H1 (cell line): ENCODE results near the gene OR13A1. TPM values are rescaled to one million over a fixed set of nuclear protein-coding genes. Genes with fewer than 3 reads are reported as not detected.

Source experiments
- CTCF ChIA-PET: fragments of 300-600 bp; sonication (Branson Sonifier 250); formaldehyde crosslinking; loops from one replicate; lab custom pipeline; 2021; ENCODE audit not compliant: partially characterized antibody; lab: Charles Lee
- POLR2A ChIA-PET: fragments of 300-600 bp; sonication (Branson Sonifier 250); formaldehyde crosslinking; loops from one replicate; lab custom pipeline; 2021; ENCODE audit warnings: inconsistent platforms; ENCODE audit not compliant: partially characterized antibody; lab: Charles Lee
- DNase-seq, 2 experiments: peaks; one replicate each; pipeline versions ENCODE4 v3.0.0 to v3.0.0-alpha.2; 2010 to 2022; ENCODE audit warnings: low spot score in 2 of 2, low read depth in 1 of 2, mixed read lengths in 1 of 2
- FAIRE-seq: peaks from 2 replicates; lab custom pipeline; 2011; peaks lifted over from hg19 to GRCh38; lab: Jason Lieb, UNC
- H2AFZ ChIP-seq: 2 replicates; pipeline ENCODE4 v1.8.1; 2012; ENCODE audit warnings: low read length, inconsistent platforms
- H2AK5ac ChIP-seq: 2 replicates; pipeline ENCODE4 v1.6.1; 2013; ENCODE audit warnings: low read depth, low read length
- H2BK120ac ChIP-seq: replicated peaks from 2 replicates; pipeline ENCODE3; 2013; ENCODE audit warnings: low read depth, low read length, inconsistent platforms
- H2BK12ac ChIP-seq: 2 replicates; pipeline ENCODE4 v1.6.1; 2013; ENCODE audit warnings: low read depth, low read length
- H2BK15ac ChIP-seq: 2 replicates; pipeline ENCODE4 v1.6.1; 2013; ENCODE audit warnings: low read length
- H2BK20ac ChIP-seq: 2 replicates; pipeline ENCODE4 v1.6.1; 2013; ENCODE audit warnings: low read length
- H2BK5ac ChIP-seq: 2 replicates; pipeline ENCODE4 v1.6.1; 2013; ENCODE audit warnings: low read depth, low read length
- H3K14ac ChIP-seq: 2 replicates; pipeline ENCODE4 v1.6.1; 2013; ENCODE audit warnings: inconsistent platforms; ENCODE audit not compliant: insufficient read length
- H3K18ac ChIP-seq: 2 replicates; pipeline ENCODE4 v1.6.1; 2013; ENCODE audit warnings: low read length; ENCODE audit errors: extremely low read depth
- H3K23ac ChIP-seq: 2 replicates; pipeline ENCODE4 v1.6.1; 2013; ENCODE audit warnings: inconsistent platforms; ENCODE audit not compliant: insufficient read length
- H3K23me2 ChIP-seq: 2 replicates; pipeline ENCODE4 v1.6.1; 2013; ENCODE audit warnings: low read depth, low read length
- H3K27ac ChIP-seq: 2 replicates; pipeline ENCODE4 v1.6.1; 2011; ENCODE audit warnings: low read depth, low read length, inconsistent platforms
- H3K27me3 ChIP-seq, 4 experiments: replicated peaks in 1 of 4; 1 replicate in 1 of 4; 2 replicates in 3 of 4; pipeline versions ENCODE4 v1.6.1 to v1.8.1; 2011 to 2013; ENCODE audit warnings: low read length in 3 of 4, mild to moderate bottlenecking in 3 of 4, inconsistent platforms in 2 of 4, mixed read lengths in 2 of 4, moderate library complexity in 1 of 4; ENCODE audit not compliant: control insufficient read depth in 3 of 4, insufficient read depth in 3 of 4; ENCODE audit errors: extremely low read depth in 1 of 4
- H3K36me3 ChIP-seq, 4 experiments: 2 replicates each; pipeline versions ENCODE4 v1.6.1 to v1.8.1; 2011 to 2013; ENCODE audit warnings: mild to moderate bottlenecking in 4 of 4, low read length in 3 of 4, moderate library complexity in 2 of 4, control low read depth in 1 of 4, inconsistent platforms in 1 of 4; ENCODE audit not compliant: insufficient read depth in 4 of 4, control insufficient read depth in 2 of 4
- H3K4ac ChIP-seq: replicated peaks from 2 replicates; pipeline ENCODE3; 2013; ENCODE audit warnings: low read length, low read depth, mixed read lengths, inconsistent platforms; ENCODE audit not compliant: insufficient read length
- H3K4me1 ChIP-seq, 4 experiments: replicated peaks in 1 of 4; 1 replicate in 1 of 4; 2 replicates in 3 of 4; pipeline versions ENCODE4 v1.6.1 to v1.8.1; 2011 to 2013; ENCODE audit warnings: low read length in 3 of 4, inconsistent platforms in 2 of 4, mixed read lengths in 1 of 4; ENCODE audit not compliant: insufficient read depth in 4 of 4, control insufficient read depth in 3 of 4
- H3K4me2 ChIP-seq, 2 experiments: 2 replicates each; pipeline versions ENCODE4 v1.6.1 to v1.8.1; 2011 to 2013; ENCODE audit warnings: low read depth in 2 of 2, low read length in 2 of 2, control low read depth in 1 of 2, inconsistent platforms in 1 of 2, mild to moderate bottlenecking in 1 of 2; ENCODE audit not compliant: insufficient read depth in 1 of 2
- H3K4me3 ChIP-seq, 4 experiments: fragments of 200-600, 300-600 bp in 1 of 4; sonication (generic), shearing (Covaris generic), sonication (Bioruptor Twin) in 1 of 4; 2 replicates each; pipeline versions ENCODE4 v1.5.1 to v1.8.1; 2011 to 2016; ENCODE audit warnings: low read length in 4 of 4, low read depth in 3 of 4, control low read depth in 2 of 4, inconsistent platforms in 2 of 4, mild to moderate bottlenecking in 2 of 4, mixed read lengths in 1 of 4, moderate library complexity in 1 of 4; ENCODE audit not compliant: insufficient read depth in 2 of 4; ENCODE audit errors: extremely low read depth in 1 of 4
- H3K56ac ChIP-seq: replicated peaks from 2 replicates; pipeline ENCODE3; 2013; ENCODE audit warnings: low read depth, mild to moderate bottlenecking, mixed read lengths, low read length, inconsistent platforms; ENCODE audit not compliant: insufficient read length
- H3K79me1 ChIP-seq: 2 replicates; pipeline ENCODE4 v1.6.1; 2013; ENCODE audit warnings: low read depth, low read length, control low read depth
- H3K79me2 ChIP-seq, 2 experiments: 2 replicates each; pipeline versions ENCODE4 v1.6.1 to v1.8.1; 2012 to 2013; ENCODE audit warnings: low read length in 2 of 2, mild to moderate bottlenecking in 2 of 2, inconsistent platforms in 1 of 2; ENCODE audit not compliant: insufficient read depth in 2 of 2, control insufficient read depth in 1 of 2
- H3K9ac ChIP-seq, 4 experiments: replicated peaks in 1 of 4; 1 replicate in 1 of 4; 2 replicates in 3 of 4; pipeline versions ENCODE4 v1.6.1 to v1.8.1; 2011 to 2013; ENCODE audit warnings: low read depth in 3 of 4, low read length in 3 of 4, control low read depth in 2 of 4, mild to moderate bottlenecking in 2 of 4, moderate library complexity in 2 of 4, inconsistent platforms in 1 of 4; ENCODE audit errors: extremely low read depth in 1 of 4
- H3K9me3 ChIP-seq, 2 experiments: 2 replicates each; pipeline versions ENCODE4 v1.6.1 to v1.8.1; 2012 to 2013; ENCODE audit warnings: mild to moderate bottlenecking in 2 of 2, moderate library complexity in 2 of 2, control low read depth in 1 of 2, inconsistent platforms in 1 of 2, low read depth in 1 of 2, low read length in 1 of 2, mixed read lengths in 1 of 2; ENCODE audit not compliant: insufficient read depth in 2 of 2
- H4K20me1 ChIP-seq, 2 experiments: replicated peaks in 1 of 2; 2 replicates each; pipeline versions ENCODE3 to v1.8.1; 2011 to 2013; ENCODE audit warnings: inconsistent platforms in 2 of 2, low read length in 2 of 2, mild to moderate bottlenecking in 1 of 2; ENCODE audit not compliant: insufficient read depth in 2 of 2, control insufficient read depth in 1 of 2
- H4K5ac ChIP-seq: 2 replicates; pipeline ENCODE4 v1.6.1; 2013; ENCODE audit warnings: low read length, low read depth, mixed read lengths, inconsistent platforms; ENCODE audit not compliant: insufficient read length
- H4K8ac ChIP-seq: 2 replicates; pipeline ENCODE4 v1.8.0; 2013; ENCODE audit warnings: mild to moderate bottlenecking, moderate library complexity, low read length, inconsistent platforms; ENCODE audit not compliant: insufficient read depth; ENCODE audit errors: extremely low read depth
- H4K91ac ChIP-seq: replicated peaks from 2 replicates; pipeline ENCODE3; 2013; ENCODE audit warnings: low read length, mixed read lengths, inconsistent platforms; ENCODE audit not compliant: insufficient read length
- MAFK ChIP-seq: IDR thresholded peaks from 2 replicates; pipeline ENCODE4 v1.6.1; 2012; ENCODE audit warnings: low read depth, mild to moderate bottlenecking, improper control_type of control experiment, low read length
- WGBS, 2 experiments: shearing (Covaris generic) in 1 of 2; methylation state at CpG; one replicate each; pipeline versions ENCODE4 v1.1.6 to v1.1.7; 2013 to 2015; ENCODE audit warnings: low lambda C conversion rate in 2 of 2, mixed read lengths in 2 of 2, inconsistent platforms in 1 of 2, low coverage in 1 of 2, missing lambda C conversion rate in 1 of 2; ENCODE audit not compliant: insufficient replicate concordance in 2 of 2, insufficient coverage in 1 of 2, insufficient read length in 1 of 2; ENCODE audit errors: extremely low coverage in 1 of 2, missing lambda C conversion rate in 1 of 2; 5-methylcytosine and 5-hydroxymethylcytosine counted together
- polyA plus RNA-seq, 7 experiments: library from polyadenylated mRNA; depleted of rRNA in 3 of 7; stranded (reverse) in 5 of 7; unstranded in 2 of 7; fragments of >200 nt in 5 of 7; fragments of 200-250 nt in 2 of 7; gene quantifications; 1 replicate in 5 of 7; 2 replicates in 1 of 7; 4 replicates in 1 of 7; pipeline versions ENCODE4 v1.2.1 to v1.2.3, GENCODE V29; 2011 to 2013; ENCODE audit warnings: missing spikeins in 2 of 7, mixed read lengths in 2 of 7
- total RNA-seq: library from RNA; stranded (reverse); fragmentation: NEBNext Ultra II Directional; extraction: Animal tissue kit (Norgen Biotek cat#: 25700); gene quantifications from 2 replicates; pipeline ENCODE4 v1.2.1, GENCODE V29; 2021

OR13A1 gene
- total and polyA plus RNA-seq, 2 of the 8 experiments (the other 6 are each of a cell fraction or from before 2014, with no cell fraction given), result 0.53 TPM; not detected in 1

DNA sequence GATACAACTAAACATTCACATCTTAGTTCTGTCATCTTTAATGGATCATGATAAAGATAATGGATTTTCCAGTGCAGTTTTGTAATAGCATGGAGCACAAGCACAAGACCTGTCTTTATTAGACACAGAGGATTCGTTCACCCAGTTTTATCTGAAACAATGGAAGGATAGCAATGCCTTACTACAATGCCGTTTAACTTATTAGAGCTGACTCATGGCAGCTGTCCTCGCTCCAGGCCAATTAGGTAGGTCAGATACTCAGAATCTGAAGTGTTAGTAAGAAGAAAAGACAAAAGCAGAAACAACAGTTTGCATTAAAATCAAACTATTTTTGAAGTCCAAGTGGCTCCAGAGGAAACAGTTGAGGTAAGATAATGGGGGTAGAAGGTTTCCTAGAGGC lies 12.8 kb downstream of the OR13A1 start:
- Histone ChIP-seq H2BK5ac (no peak overlapping the region), H2BK15ac (no peak overlapping the region), H3K9ac (no peak overlapping the region), H2BK120ac (no peak overlapping the region), H2BK20ac (no peak overlapping the region), H3K36me3 (no peaks in the 10 kb centered on the region), H3K56ac (no peak overlapping the region), H3K27ac (no peak overlapping the region), H3K4me3 (no peak overlapping the region), H4K91ac (no peak overlapping the region), H3K27me3 (no peaks in the 10 kb centered on the region), H3K14ac (no peak overlapping the region), H3K4me2 (no peak overlapping the region), H3K9me3 (no peaks in the 10 kb centered on the region), H3K18ac (no peak overlapping the region), H3K79me2 (no peaks in the 10 kb centered on the region), H2BK12ac (no peak overlapping the region), H3K23me2 (peaks cover 2% of the 10 kb centered on the region), H3K4me1 (peaks cover 0 to 7% (median 2%) of the 10 kb centered on the region in 4 experiments; a peak in 3 of 7 replicates), H3K79me1 (no peaks in the 10 kb centered on the region), H4K5ac (no peak overlapping the region), H4K8ac (no peak overlapping the region), H4K20me1 (no peaks in the 10 kb centered on the region), H2AK5ac (no peak overlapping the region), H2AFZ (no peak overlapping the region), H3K4ac (no peak overlapping the region), H3K23ac (no peak overlapping the region)
- ChIA-PET POLR2A (no interaction called here), CTCF (interaction anchor here (1.0 to 1.6 kb wide), 3 partner anchors 9 to 53 kb away, joined by 3 to 5 read pairs (median 4); no protein-coding TSS in a partner anchor)
- DNase-seq (no peak), FAIRE-seq (no peak)
- TF ChIP-seq MAFK, result no peak
- 85% methylated on average over 3 of the region's 3 CpGs; no CpG with 5 or more reads in 1 of the 2 experiments for WGBS, 2 experiments
